CD4-positive, alpha-beta T cell treated with Interleukin-6 at 100 ng/mL for 8 hours (primary cell): ENCODE measurements around the gene PMM1.
A peak's percentile ranks its signal among the peaks of the same experiment; 100 is the strongest.
"Not testable (repeated sequence)": the region's sequence is repeated elsewhere in the genome, so short reads cannot be mapped to it uniquely, and the experiment has no call there.

Experiments used
- DNase-seq: peaks from one replicate; pipeline ENCODE4 v3.0.0-alpha.2; 2020; ENCODE audit warnings: mixed read lengths, low spot score

Gene PMM1

DNA sequence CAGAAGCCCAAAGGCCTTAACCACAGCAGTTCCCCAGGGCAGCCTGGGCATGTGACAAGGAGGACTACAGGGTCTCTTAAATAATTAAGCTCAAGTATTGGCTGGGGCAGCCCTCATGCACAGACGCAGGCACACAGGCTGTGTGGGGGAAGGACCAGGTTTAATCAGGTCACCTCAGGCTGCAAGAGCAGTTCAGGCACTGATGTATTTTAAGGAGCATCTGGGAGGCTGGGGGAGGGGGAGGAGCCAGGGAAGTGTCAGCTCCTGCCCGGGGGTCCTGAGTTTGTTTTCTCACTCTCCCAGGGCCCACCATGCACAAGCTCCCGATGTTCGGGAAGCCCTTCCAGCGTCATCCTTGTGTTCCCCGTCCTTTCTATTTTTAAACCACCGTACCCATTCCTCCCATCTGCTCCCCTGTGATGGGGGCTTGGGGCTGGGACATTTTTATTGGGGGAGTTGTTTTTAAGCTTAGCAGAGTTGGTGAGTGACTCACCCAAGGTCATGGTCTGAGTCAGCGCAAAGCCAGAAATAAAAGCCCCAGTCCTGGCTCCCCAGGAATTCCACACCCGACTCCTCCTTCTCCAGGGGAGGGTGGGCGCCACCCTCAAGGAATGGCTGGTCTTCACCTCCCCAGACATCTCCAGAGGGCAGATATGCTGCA lies 26.5 kb downstream of the PMM1 start:
- DNase-seq: no peak

GRCh38 chr22:41562461-41562860 lies 27.2 kb downstream of the PMM1 start:
- no peak for DNase-seq

DNA sequence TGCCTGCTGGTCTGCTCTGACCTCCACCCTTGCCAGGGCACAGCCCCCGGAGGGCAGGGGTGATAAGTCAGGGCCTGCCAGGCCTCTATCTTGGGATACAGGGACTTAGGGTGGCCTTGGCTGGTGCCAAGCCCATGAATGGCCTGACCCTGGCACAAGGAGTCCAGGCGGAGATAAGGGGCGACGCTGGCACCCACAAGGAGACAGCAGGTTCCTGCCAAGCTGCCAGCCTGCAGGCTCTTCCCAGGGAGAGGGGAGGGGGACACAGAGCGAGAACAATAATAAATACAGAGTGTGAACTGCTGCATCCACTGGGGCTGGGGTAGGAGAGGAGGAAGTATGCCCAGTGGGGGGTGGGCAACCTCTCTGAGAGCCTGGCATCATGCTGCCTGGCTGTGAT lies 27.9 kb downstream of the PMM1 start:
- no peak for DNase-seq

- DNase-seq: no peak
Measured at GRCh38 chr22:41561335-41561734, 28.3 kb downstream of the PMM1 start.

- DNase-seq: no peak
Measured at GRCh38 chr22:41560095-41560471, 29.6 kb downstream of the PMM1 start.

GRCh38 chr22:41558241-41558630 lies 31.4 kb downstream of the PMM1 start:
- DNase-seq: not testable (repeated sequence)

DNA sequence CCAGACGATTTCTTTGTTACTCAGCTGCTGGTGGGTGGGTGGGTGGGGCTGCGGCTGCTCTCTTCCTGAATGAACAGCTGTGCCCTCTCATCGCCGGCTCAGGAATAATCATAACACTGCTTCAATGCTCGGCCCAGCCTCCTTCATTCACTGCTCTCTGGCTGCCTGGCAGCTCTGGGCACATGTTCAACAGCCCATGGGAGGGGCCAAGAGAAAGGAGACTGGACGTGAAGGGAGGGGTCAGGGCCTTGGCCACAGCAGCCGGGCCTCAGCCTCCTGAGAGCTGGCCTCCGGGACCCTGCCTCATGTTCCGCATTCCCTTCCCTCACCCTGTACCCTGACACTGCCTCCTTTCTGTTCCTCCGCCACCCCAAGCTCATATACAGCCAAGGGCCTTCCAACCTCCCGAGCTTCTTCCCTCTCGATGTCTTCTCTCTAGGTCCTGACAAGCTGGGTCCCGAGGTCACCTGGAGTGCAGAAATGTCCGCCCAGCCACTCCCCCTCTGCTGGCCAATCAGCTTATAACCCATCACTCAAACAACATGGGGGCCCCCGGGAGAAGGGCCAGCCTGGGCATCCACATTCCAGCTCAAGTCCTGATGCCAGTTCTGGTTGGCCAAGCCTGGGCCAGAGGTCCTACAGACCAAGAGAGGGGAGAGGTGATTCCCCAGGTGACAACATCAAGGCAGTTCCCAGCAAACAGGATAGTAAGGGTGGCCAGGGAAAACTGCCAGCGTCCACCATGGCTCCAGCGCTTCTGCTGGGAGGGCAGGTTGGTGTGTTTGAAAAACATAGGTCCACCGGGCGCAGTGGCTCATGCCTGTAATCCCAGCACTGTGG lies 32.0 kb downstream of the PMM1 start:
- DNase-seq: no peak

DNA sequence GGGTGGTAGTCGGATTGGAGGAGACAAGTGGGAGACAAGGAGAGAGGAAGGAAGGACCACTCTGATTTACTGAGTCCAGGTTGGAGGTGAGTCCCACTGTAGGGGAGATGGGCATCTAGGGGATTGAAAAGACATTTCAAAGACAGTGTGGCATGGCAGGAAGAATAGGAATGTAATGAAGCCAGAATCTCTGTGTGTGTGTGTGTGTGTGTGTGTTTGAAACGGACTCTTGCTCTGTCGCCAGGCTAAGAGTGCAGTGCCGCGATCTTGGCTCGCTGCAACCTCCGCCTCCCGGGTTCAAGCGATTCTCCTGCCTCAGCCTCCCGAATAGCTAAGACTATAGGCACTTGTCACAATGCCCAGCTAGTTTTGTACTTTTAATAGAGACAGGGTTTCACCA lies 33.1 kb downstream of the PMM1 start:
- DNase-seq: no peak

- no peak for DNase-seq
Measured at GRCh38 chr22:41555325-41555982, 34.2 kb downstream of the PMM1 start.

DNA sequence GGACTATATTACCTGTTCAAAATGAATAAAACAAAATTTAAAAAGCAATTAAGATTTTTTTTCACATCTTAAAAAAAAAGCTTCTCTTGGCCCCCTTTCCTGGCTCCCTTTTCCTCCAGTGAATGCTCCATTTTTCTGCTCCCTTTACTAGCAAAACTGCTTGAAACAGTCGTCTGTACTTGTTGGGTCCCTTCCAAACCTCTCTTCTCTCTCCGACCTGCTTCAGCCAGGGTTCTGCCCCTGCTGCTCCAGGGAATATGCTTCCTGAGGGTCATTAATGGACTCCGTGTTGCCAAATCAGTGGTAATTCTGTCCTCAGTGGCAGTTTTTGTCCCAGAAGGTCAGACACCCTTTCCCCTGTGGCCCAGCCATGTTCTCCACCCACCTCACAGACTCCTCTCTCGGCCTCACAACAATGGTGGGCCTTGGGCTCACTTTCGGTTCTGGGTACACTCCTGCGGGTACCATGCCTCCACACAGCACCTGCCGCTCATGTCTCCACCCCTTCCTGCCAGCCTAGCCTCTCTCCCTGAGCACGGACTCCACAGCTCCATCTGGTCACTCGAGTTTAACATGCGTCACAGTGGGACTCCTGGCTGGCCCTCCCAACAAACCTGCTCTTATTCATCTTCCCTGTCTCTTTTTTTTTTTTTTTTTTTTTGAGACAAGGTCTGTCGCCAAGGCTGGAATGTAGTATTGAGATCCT lies 37.6 kb downstream of the PMM1 start:
- no peak for DNase-seq

DNA sequence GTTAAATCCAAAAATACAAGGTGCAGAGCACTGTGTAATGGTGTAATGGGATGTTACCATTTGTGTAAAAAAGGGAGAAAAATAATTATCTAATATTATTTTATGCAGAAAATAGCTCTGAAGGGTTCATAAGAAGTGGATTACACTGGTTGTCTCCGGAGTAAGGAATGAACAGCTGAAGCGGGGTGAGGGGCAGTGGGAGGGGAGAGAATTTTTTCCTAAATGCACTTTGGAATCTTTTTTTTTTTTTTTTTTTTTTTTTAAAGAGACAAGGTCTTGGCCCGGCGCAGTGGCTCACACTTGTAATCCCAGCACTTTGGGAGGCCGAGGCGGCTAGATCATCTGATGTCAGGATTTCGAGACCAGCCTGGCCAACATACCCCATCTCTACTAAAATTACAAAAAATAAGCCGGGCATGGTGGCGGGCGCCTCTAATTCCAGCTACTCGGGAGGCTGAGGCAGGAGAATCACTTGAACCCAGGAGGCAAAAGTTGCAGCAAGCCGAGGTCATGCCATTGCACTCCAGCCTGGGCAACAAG lies 38.6 kb downstream of the PMM1 start:
- no peak for DNase-seq

DNA sequence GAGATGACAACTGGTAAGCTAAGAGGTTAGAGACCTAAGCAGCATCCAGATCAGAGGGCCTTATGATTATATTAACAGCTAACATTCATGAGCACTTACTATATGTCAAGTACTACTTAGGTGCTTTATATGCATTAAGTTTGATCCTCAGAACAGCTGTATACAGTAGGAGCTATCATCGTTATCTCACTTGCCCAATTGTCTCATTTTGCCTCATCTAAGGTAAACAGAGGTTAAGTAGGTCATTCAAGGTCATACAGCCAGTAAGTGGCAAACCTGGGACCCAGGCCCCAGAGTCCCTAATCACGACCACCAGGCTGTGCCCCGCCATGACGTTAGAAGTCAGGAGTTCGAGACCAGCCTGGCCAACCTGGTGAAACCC lies 40.8 kb downstream of the PMM1 start:
- no peak for DNase-seq

- DNase-seq: no peak
Measured at GRCh38 chr22:41544671-41545476, 44.8 kb downstream of the PMM1 start.

- peak; percentile 97 for DNase-seq
Measured at GRCh38 chr22:41543854-41544670, 45.6 kb downstream of the PMM1 start, which contains the start of gene POLR3H. Gene POLR3H (minus strand): TSS chr22:41544470. CDS start chr22:41544101, 369 bp downstream.

GRCh38 chr22:41542224-41542623 lies 47.4 kb downstream of the PMM1 start:
- DNase-seq: no peak

- DNase-seq: no peak
Measured at GRCh38 chr22:41541484-41541883, 48.2 kb downstream of the PMM1 start.

GRCh38 chr22:41540365-41540764 lies 49.3 kb downstream of the PMM1 start:
- DNase-seq: no peak

DNA sequence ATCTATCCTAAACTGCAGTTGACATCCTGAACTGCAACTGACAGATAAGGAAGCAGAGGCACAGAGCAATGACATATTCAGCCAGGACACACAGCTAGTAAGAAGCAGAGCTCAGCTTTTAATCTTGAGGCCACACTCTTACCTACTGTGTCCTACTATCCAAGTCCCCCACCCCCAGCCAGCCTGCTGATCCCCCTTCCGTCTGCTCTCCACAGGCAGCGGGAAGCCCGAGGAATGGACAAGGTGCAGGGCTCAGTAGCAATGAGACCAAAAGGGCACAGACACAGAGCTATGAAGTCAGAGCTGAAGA lies 49.7 kb downstream of the PMM1 start:
- DNase-seq: no peak

GRCh38 chr22:41539146-41540005 lies 50.3 kb downstream of the PMM1 start:
- DNase-seq: no peak

- DNase-seq: no peak
Measured at GRCh38 chr22:41538583-41538982, 51.1 kb downstream of the PMM1 start.
